ENCODE data around the gene EDN3. TPM values are rescaled to one million over a fixed set of nuclear protein-coding genes. Genes with fewer than 3 reads are reported as not detected.

Gene EDN3
- total RNA-seq, 4 donors from 2014 or later: 10.5 to 89.5 (median 53.6) TPM

DNA sequence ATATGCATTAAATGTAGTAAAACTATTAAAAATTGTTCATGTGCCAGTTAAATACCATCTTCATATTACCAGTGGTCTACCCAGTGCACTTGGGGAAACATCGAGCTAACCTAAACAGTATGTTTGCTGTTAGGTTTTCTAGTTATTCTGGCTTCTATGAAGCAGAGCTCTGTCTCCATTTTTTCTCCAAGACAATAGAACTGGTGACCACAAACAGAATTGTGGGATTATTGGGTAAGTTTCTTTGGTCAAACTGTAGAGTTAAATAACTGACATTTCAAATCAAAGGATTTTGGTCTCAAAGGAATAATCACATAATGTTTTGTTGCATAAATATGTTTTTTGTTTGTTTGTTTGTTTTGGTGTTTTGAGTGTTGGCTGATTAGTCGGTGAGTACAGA, 40.5 kb upstream of the EDN3 start:
- H3K4me3 ChIP-seq (replicated peaks in 1 of 3): no peak overlapping the region
- DNase-seq: no peak
- WGBS, 2 donors: 67 to 88% methylated on average over 2 of the region's 2 CpGs
- H3K9me3 ChIP-seq: no peaks in the 10 kb centered on the region
- H3K27me3 ChIP-seq: no peaks in the 10 kb centered on the region
- TF ChIP-seq, protein P1, sequence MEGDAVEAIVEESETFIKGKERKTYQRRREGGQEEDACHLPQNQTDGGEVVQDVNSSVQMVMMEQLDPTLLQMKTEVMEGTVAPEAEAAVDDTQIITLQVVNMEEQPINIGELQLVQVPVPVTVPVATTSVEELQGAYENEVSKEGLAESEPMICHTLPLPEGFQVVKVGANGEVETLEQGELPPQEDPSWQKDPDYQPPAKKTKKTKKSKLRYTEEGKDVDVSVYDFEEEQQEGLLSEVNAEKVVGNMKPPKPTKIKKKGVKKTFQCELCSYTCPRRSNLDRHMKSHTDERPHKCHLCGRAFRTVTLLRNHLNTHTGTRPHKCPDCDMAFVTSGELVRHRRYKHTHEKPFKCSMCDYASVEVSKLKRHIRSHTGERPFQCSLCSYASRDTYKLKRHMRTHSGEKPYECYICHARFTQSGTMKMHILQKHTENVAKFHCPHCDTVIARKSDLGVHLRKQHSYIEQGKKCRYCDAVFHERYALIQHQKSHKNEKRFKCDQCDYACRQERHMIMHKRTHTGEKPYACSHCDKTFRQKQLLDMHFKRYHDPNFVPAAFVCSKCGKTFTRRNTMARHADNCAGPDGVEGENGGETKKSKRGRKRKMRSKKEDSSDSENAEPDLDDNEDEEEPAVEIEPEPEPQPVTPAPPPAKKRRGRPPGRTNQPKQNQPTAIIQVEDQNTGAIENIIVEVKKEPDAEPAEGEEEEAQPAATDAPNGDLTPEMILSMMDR (IDR thresholded peaks at IDR 0.05): no peak
- TF ChIP-seq POLR2A (IDR thresholded peaks at IDR 0.05): no peak
- H3K27ac ChIP-seq: no peak overlapping the region
- intact Hi-C loops (cut with DNase I): no loop called here
- H3K4me1 ChIP-seq: no peaks in the 10 kb centered on the region
- no peaks in the 10 kb centered on the region for H3K36me3 ChIP-seq

DNA sequence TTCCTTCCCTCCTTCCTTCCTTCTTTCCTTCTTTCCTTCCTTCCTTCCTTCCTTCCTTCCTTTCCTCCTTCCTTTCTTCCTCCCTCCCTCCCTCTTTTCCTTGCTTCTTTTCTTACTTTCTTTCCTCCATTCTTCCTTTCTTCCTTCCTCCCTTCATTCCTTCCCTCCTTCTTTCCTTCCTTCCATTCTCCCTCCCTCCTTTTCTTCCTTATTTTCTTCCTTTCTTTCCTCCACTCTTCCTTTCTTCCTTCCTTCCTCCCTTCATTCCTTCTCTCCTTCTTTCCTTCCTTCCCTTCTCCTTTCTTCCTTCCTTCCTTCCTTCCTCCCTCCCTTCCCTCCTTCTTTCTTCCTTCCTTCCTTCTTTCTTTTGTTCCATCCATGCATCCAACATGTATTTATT, 35.1 kb upstream of the EDN3 start:
- no peaks in the 10 kb centered on the region for H3K27me3 ChIP-seq
- no peak overlapping the region for H3K4me3 ChIP-seq (replicated peaks in 1 of 3)
- intact Hi-C loops (cut with DNase I): no loop called here
- H3K27ac ChIP-seq: no peak overlapping the region
- no peaks in the 10 kb centered on the region for H3K9me3 ChIP-seq
- H3K36me3 ChIP-seq: no peaks in the 10 kb centered on the region
- no peak for DNase-seq
- no peak for TF ChIP-seq POLR2A (IDR thresholded peaks at IDR 0.05)
- TF ChIP-seq, protein P1 (IDR thresholded peaks at IDR 0.05): no peak
- peaks cover 0 to 3% of the 10 kb centered on the region in 2 donors for H3K4me1 ChIP-seq

DNA sequence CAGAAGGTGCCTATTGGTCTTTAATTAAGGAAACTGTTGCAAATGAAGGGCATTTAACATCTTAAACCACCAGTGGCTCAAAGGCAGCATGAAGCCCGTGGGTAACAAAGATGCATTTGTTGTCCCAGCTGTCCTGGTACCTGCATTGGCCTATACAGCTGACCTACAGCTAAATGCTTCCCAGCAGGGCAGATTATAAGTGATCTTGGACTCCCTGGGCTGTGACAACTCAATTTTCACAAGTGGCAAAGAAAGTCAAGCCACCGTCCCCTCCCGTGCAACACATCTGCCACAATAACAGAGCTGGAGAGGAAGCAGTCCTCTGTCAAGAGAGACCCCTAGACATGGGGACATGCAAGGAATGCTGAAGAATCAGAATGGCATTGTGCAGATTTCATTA, 31.5 kb upstream of the EDN3 start:
- Histone ChIP-seq H3K27ac (no peak overlapping the region), H3K27me3 (no peaks in the 10 kb centered on the region), H3K36me3 (no peaks in the 10 kb centered on the region), H3K9me3 (no peaks in the 10 kb centered on the region), H3K4me1 (peaks cover 0 to 3% of the 10 kb centered on the region in 2 donors), H3K4me3 (replicated peaks in 1 of 3) (no peak overlapping the region)
- 32 to 38% methylated on average over 3 of the region's 3 CpGs for WGBS, 2 donors
- TF ChIP-seq, protein P1 (IDR thresholded peaks at IDR 0.05): no peak
- TF ChIP-seq POLR2A (IDR thresholded peaks at IDR 0.05): no peak
- intact Hi-C loops (cut with DNase I): no loop called here
- DNase-seq: no peak

DNA sequence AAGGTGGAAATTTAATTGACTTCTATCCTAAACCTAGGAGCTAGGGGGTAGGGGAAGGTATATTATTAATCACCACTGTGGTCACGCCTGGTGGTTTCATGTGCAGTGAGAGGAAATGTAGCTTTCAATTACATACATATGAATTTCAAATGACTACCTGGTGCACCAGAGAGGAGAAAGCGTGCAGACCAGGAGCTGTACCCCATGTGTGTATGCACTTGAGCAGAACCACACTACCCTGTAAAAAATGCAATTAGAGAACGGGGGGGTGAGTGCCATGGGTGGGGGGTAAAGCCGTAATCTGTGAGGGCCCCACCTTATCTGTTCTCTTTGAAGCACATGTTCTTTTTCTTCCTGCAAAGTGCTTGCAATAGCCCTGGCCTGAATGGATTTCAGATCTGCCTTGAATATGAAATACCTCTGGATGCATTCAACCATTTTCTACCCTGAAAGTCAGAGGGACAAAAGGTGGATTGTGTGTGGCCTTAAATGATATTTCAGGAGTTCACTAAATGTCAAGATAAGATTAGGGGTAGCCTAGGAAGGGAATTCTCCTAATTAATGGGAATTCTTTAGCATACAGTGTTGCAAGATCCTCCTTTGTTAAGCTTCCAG, 30.9 kb upstream of the EDN3 start:
- no peaks in the 10 kb centered on the region for H3K9me3 ChIP-seq
- DNase-seq: no peak
- TF ChIP-seq, protein P1 (IDR thresholded peaks at IDR 0.05): no peak
- no peak for TF ChIP-seq POLR2A (IDR thresholded peaks at IDR 0.05)
- H3K27ac ChIP-seq: no peak overlapping the region
- H3K36me3 ChIP-seq: no peaks in the 10 kb centered on the region
- 44 to 50% methylated on average over 4 of the region's 4 CpGs for WGBS, 2 donors
- intact Hi-C loops (cut with DNase I): no loop called here
- peaks cover 0 to 3% of the 10 kb centered on the region in 2 donors for H3K4me1 ChIP-seq
- no peaks in the 10 kb centered on the region for H3K27me3 ChIP-seq
- no peak overlapping the region for H3K4me3 ChIP-seq (replicated peaks in 1 of 3)

DNA sequence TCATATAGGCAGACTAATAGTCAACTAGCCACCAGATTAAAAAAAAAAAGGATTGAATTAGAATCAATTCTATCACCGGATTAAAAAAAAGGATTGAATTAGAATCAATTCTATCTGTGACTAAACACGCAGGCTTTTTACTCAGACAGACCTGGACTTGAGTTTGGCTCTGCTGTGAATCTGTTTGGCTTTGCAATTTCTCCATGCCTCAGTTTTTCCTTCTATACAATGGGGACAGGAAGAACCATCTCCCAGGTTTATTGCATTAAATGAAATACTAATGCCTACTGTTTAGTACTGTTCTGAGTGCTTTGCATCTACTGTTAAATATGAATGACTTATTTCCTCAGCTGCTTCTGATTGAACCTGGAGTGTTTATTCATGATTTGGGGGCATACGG, 30.0 kb upstream of the EDN3 start:
- DNase-seq: no peak
- Histone ChIP-seq H3K27ac (no peak overlapping the region), H3K36me3 (no peaks in the 10 kb centered on the region), H3K9me3 (no peaks in the 10 kb centered on the region), H3K4me3 (replicated peaks in 1 of 3) (no peak overlapping the region), H3K4me1 (peaks cover 0 to 3% of the 10 kb centered on the region in 2 donors), H3K27me3 (no peaks in the 10 kb centered on the region)
- intact Hi-C loops (cut with DNase I): no loop called here
- TF ChIP-seq, protein P1 (IDR thresholded peaks at IDR 0.05): no peak
- no peak for TF ChIP-seq POLR2A (IDR thresholded peaks at IDR 0.05)
- 73 to 94% methylated on average over 3 of the region's 3 CpGs for WGBS, 2 donors

All from thyroid gland (tissue), 4 donors.